ENCODE results near the gene ACAD10.
"Not testable (repeated sequence)": the region's sequence is repeated elsewhere in the genome, so short reads cannot be mapped to it uniquely, and the experiment has no call there.

The ACAD10 gene

GRCh38 chr12:111706145-111706544 lies 20.3 kb downstream of the ACAD10 start:
- Histone ChIP-seq H3K36me3 (replicated peaks; ENCODE audit: insufficient read depth, low read length) (no peaks in the 10 kb centered on the region), H3K4me3 (ENCODE audit: low read length) (no peak overlapping the region)

GRCh38 chr12:111715279-111715678 lies 29.4 kb downstream of the ACAD10 start:
- Histone ChIP-seq H3F3A (ENCODE audit: insufficient read depth, low read length) (no peaks in the 10 kb centered on the region), H3K9me3 (replicated peaks; ENCODE audit: insufficient read depth, low read length) (no peaks in the 10 kb centered on the region), H4K20me1 (ENCODE audit: insufficient read depth, low read length) (no peaks in the 10 kb centered on the region), H3K27ac (ENCODE audit: low read length) (no peak overlapping the region), H3K4me3 (ENCODE audit: low read length) (no peak overlapping the region), H2AFZ (ENCODE audit: low read length) (no peak overlapping the region), H3K79me2 (ENCODE audit: low read length) (no peaks in the 10 kb centered on the region), H3K9me2 (replicated peaks; ENCODE audit: insufficient read depth, low read length) (no peaks in the 10 kb centered on the region), H3K9ac (ENCODE audit: low read length) (no peak overlapping the region), H3K36me3 (replicated peaks; ENCODE audit: insufficient read depth, low read length) (no peaks in the 10 kb centered on the region), H3K4me2 (ENCODE audit: low read depth, low read length) (no peak overlapping the region), H3K4me1 (ENCODE audit: low read length) (no peaks in the 10 kb centered on the region), H3K27me3 (replicated peaks; ENCODE audit: insufficient read depth, low read length) (no peaks in the 10 kb centered on the region)
- DNase-seq: no peak
- TF ChIP-seq EZH2 (optimal IDR thresholded peaks at IDR 0.05; ENCODE audit: low read depth, low read length) (no peak), CTCF (IDR thresholded peaks at IDR 0.05; ENCODE audit: low read length) (no peak), EZH2phosphoT487 (IDR thresholded peaks at IDR 0.05; ENCODE audit: low read length) (no peak)

More at GRCh38 chr12:111706145-111706544, 20.3 kb downstream of the ACAD10 start:
- no peaks in the 10 kb centered on the region for H3F3A ChIP-seq (ENCODE audit: insufficient read depth, low read length)
- no peaks in the 10 kb centered on the region for H3K4me1 ChIP-seq (ENCODE audit: low read length)
- H4K20me1 ChIP-seq (ENCODE audit: insufficient read depth, low read length): no peaks in the 10 kb centered on the region
- no peak overlapping the region for H3K27ac ChIP-seq (ENCODE audit: low read length)
- H2AFZ ChIP-seq (ENCODE audit: low read length): no peak overlapping the region
- no peak overlapping the region for H3K4me2 ChIP-seq (ENCODE audit: low read depth, low read length)
- H3K9ac ChIP-seq (ENCODE audit: low read length): no peak overlapping the region
- no peaks in the 10 kb centered on the region for H3K79me2 ChIP-seq (ENCODE audit: low read length)
- H3K9me2 ChIP-seq (replicated peaks; ENCODE audit: insufficient read depth, low read length): no peaks in the 10 kb centered on the region
- H3K9me3 ChIP-seq (replicated peaks; ENCODE audit: insufficient read depth, low read length): no peaks in the 10 kb centered on the region
- H3K27me3 ChIP-seq (replicated peaks; ENCODE audit: insufficient read depth, low read length): no peaks in the 10 kb centered on the region
- DNase-seq: no peak
- TF ChIP-seq EZH2phosphoT487 (IDR thresholded peaks at IDR 0.05; ENCODE audit: low read length) (no peak), EZH2 (optimal IDR thresholded peaks at IDR 0.05; ENCODE audit: low read depth, low read length) (no peak), CTCF (IDR thresholded peaks at IDR 0.05; ENCODE audit: low read length) (no peak)

GRCh38 chr12:111719316-111719715 lies 33.5 kb downstream of the ACAD10 start:
- H3K27ac ChIP-seq (ENCODE audit: low read length): not testable (repeated sequence)

DNA sequence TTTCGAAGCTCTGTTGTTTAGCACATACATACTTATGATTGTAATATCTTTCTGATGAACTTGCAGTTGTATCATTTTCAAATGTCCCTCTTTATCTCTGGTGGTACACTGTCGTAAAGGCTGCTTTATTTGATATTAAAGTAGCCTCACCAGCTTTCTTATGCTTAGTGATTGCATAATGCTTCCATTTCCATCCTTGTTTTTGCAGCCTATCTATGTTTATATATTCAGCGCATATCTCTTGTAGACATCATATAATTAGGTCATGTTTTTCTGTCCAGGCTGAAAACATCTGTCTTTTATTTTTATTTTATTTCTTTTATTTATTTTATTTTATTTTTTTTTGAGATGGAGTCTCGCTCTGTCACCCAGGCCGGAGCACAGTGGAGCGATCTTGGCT lies 34.6 kb downstream of the ACAD10 start:
- Histone ChIP-seq H3K4me1 (ENCODE audit: low read length) (no peaks in the 10 kb centered on the region), H3K27me3 (replicated peaks; ENCODE audit: insufficient read depth, low read length) (no peaks in the 10 kb centered on the region), H3K9me2 (replicated peaks; ENCODE audit: insufficient read depth, low read length) (no peaks in the 10 kb centered on the region), H3K36me3 (replicated peaks; ENCODE audit: insufficient read depth, low read length) (no peaks in the 10 kb centered on the region), H3K9ac (ENCODE audit: low read length) (no peak overlapping the region), H3F3A (ENCODE audit: insufficient read depth, low read length) (no peaks in the 10 kb centered on the region), H3K9me3 (replicated peaks; ENCODE audit: insufficient read depth, low read length) (no peaks in the 10 kb centered on the region), H4K20me1 (ENCODE audit: insufficient read depth, low read length) (no peaks in the 10 kb centered on the region), H3K4me2 (ENCODE audit: low read depth, low read length) (no peak overlapping the region), H3K79me2 (ENCODE audit: low read length) (no peaks in the 10 kb centered on the region), H3K4me3 (ENCODE audit: low read length) (no peak overlapping the region), H2AFZ (ENCODE audit: low read length) (no peak overlapping the region), H3K27ac (ENCODE audit: low read length) (no peak overlapping the region)
- DNase-seq: no peak
- TF ChIP-seq EZH2 (optimal IDR thresholded peaks at IDR 0.05; ENCODE audit: low read depth, low read length): no peak
- TF ChIP-seq EZH2phosphoT487 (IDR thresholded peaks at IDR 0.05; ENCODE audit: low read length): no peak
- no peak for TF ChIP-seq CTCF (IDR thresholded peaks at IDR 0.05; ENCODE audit: low read length)

More at GRCh38 chr12:111719316-111719715, 33.5 kb downstream of the ACAD10 start:
- H3K4me1 ChIP-seq (ENCODE audit: low read length); H3K9me2 ChIP-seq (replicated peaks; ENCODE audit: insufficient read depth, low read length); H3K9ac ChIP-seq (ENCODE audit: low read length); H3K36me3 ChIP-seq (replicated peaks; ENCODE audit: insufficient read depth, low read length); H4K20me1 ChIP-seq (ENCODE audit: insufficient read depth, low read length); H2AFZ ChIP-seq (ENCODE audit: low read length); H3K4me2 ChIP-seq (ENCODE audit: low read depth, low read length); H3K27me3 ChIP-seq (replicated peaks; ENCODE audit: insufficient read depth, low read length); H3K79me2 ChIP-seq (ENCODE audit: low read length); H3F3A ChIP-seq (ENCODE audit: insufficient read depth, low read length); DNase-seq; H3K9me3 ChIP-seq (replicated peaks; ENCODE audit: insufficient read depth, low read length); H3K4me3 ChIP-seq (ENCODE audit: low read length): not testable (repeated sequence)

DNA sequence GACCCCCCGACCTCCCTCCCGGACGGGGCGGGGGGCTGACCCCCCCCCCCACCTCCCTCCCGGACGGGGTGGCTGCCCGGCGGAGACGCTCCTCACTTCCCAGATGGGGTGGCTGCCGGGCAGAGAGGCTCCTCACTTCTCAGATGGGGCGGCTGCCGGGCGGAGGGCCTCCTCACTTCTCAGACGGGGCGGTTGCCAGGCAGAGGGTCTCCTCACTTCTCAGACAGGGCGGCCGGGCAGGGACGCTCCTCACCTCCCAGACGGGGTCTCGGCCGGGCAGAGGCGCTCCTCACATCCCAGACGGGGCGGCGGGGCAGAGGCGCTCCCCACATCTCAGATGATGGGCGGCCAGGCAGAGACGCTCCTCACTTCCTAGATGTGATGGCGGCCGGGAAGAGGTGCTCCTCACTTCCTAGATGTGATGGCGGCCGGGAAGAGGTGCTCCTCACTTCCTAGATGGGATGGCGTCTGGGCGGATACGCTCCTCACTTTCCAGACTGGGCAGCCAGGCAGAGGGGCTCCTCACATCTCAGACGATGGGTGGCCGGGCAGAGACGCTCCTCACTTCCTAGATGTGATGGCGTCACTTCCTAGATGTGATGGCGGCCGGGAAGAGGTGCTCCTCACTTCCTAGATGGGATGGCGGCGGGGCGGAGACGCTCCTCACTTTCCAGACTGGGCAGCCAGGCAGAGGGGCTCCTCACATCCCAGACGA lies 38.0 kb downstream of the ACAD10 start:
- H3K36me3 ChIP-seq (replicated peaks; ENCODE audit: insufficient read depth, low read length); H3K4me1 ChIP-seq (ENCODE audit: low read length); H3K79me2 ChIP-seq (ENCODE audit: low read length); H2AFZ ChIP-seq (ENCODE audit: low read length); H3K4me3 ChIP-seq (ENCODE audit: low read length); H3K4me2 ChIP-seq (ENCODE audit: low read depth, low read length); H3K9ac ChIP-seq (ENCODE audit: low read length); H4K20me1 ChIP-seq (ENCODE audit: insufficient read depth, low read length); H3K9me2 ChIP-seq (replicated peaks; ENCODE audit: insufficient read depth, low read length); H3K9me3 ChIP-seq (replicated peaks; ENCODE audit: insufficient read depth, low read length); DNase-seq; H3K27ac ChIP-seq (ENCODE audit: low read length); H3F3A ChIP-seq (ENCODE audit: insufficient read depth, low read length); H3K27me3 ChIP-seq (replicated peaks; ENCODE audit: insufficient read depth, low read length): not testable (repeated sequence)

Measured in MM.1S (cell line).